Body of pancreas (tissue), 4 donors: ENCODE measurements around the gene TMEM245.

ENCODE experiments used
- CTCF ChIP-seq, 7 experiments: fragments of 450-650 bp in 4 of 7; fragments of 200-600 bp in 3 of 7; sonication (generic) in 3 of 7; IDR thresholded peaks; one replicate each; pipeline ENCODE4 v1.5.1; 2016 to 2019; ENCODE audit warnings: antibody characterized with exemption in 7 of 7
- POLR2A ChIP-seq, 3 donors: fragments of 450-650 bp; IDR thresholded peaks; one replicate each; pipeline ENCODE4 v1.6.1; 2016; ENCODE audit warnings: antibody characterized with exemption in 3 of 3, mild to moderate bottlenecking in 2 of 3

- TF ChIP-seq CTCF (IDR thresholded peaks at IDR 0.05) = no peak
- TF ChIP-seq POLR2A (IDR thresholded peaks at IDR 0.05) = no peak
These were observed 18.5 kb downstream of the TMEM245 start for GRCh38 chr9:109101202-109101595.
